T-helper 2 cell (primary cell): ENCODE data around the gene PTPRN2.
A peak's percentile ranks its signal among the peaks of the same experiment; 100 is the strongest.

ENCODE experiments used
- DNase-seq, 5 experiments: peaks; one replicate each; pipeline versions ENCODE4 v3.0.0 to v3.0.0-alpha.2; 2012 to 2022

Gene PTPRN2

GRCh38 chr7:157637216-157637949 is 950.2 kb downstream of the PTPRN2 start:
- no peak for DNase-seq

GRCh38 chr7:157635669-157636068 is 952.0 kb downstream of the PTPRN2 start:
- DNase-seq: no peak

GRCh38 chr7:157635148-157635500 is 952.5 kb downstream of the PTPRN2 start:
- DNase-seq: no peak

- DNase-seq: no peak
Observed at GRCh38 chr7:157634401-157635147, 953.0 kb downstream of the PTPRN2 start.

- no peak for DNase-seq
Observed at GRCh38 chr7:157633465-157634185, 954.0 kb downstream of the PTPRN2 start.

GRCh38 chr7:157630301-157630853 is 957.2 kb downstream of the PTPRN2 start:
- DNase-seq: no peak

GRCh38 chr7:157628456-157628855 is 959.2 kb downstream of the PTPRN2 start:
- no peak for DNase-seq

GRCh38 chr7:157627646-157628045 is 960.0 kb downstream of the PTPRN2 start:
- DNase-seq: no peak

GRCh38 chr7:157627033-157627432 is 960.6 kb downstream of the PTPRN2 start:
- no peak for DNase-seq

GRCh38 chr7:157625973-157626742 is 961.5 kb downstream of the PTPRN2 start:
- DNase-seq: peak in 2 of 5 experiments; percentile 21 to 50

GRCh38 chr7:157623556-157623955 is 964.1 kb downstream of the PTPRN2 start:
- DNase-seq: no peak

GRCh38 chr7:157622408-157623205 is 965.0 kb downstream of the PTPRN2 start:
- no peak for DNase-seq

- peak in 1 of 5 experiments; percentile 31 for DNase-seq
Observed at GRCh38 chr7:157622000-157622399, 965.6 kb downstream of the PTPRN2 start.

- no peak for DNase-seq
Observed at GRCh38 chr7:157621131-157621681, 966.4 kb downstream of the PTPRN2 start.

GRCh38 chr7:157620616-157621015 is 967.0 kb downstream of the PTPRN2 start:
- DNase-seq: no peak

- no peak for DNase-seq
Observed at GRCh38 chr7:157619753-157620525, 967.7 kb downstream of the PTPRN2 start.

GRCh38 chr7:157618823-157619606 is 968.6 kb downstream of the PTPRN2 start:
- no peak for DNase-seq

- no peak for DNase-seq
Observed at GRCh38 chr7:157618091-157618726, 969.4 kb downstream of the PTPRN2 start.

GRCh38 chr7:157617401-157617800 is 970.2 kb downstream of the PTPRN2 start:
- no peak for DNase-seq
